IMR-90 (cell line): ENCODE results near the gene GRAMD2A. TPM values are rescaled to one million over a fixed set of nuclear protein-coding genes. Genes with fewer than 3 reads are reported as not detected.

Experiments used
- ATAC-seq: fragments of 200-7000 bp; cut with Tn5 transposase; 2 replicates; pipeline ENCODE4 v1.9.1; 2020; ENCODE audit warnings: low read depth, mild to moderate bottlenecking, moderate library complexity
- BruUV-seq: library from RNA; stranded (reverse); fragments of 400-500 nt; replicated peaks from 2 replicates; lab custom pipeline; 2021; lab: Mats Ljungman, UMichigan
- CTCF ChIA-PET: fragments of 300-600 bp; formaldehyde crosslinking; extraction: SDS; loops from one replicate; lab custom pipeline; 2021; ENCODE audit warnings: antibody characterized with exemption; lab: Yijun Ruan, JAX
- POLR2A ChIA-PET: fragments of 300-600 bp; sonication (Branson Sonifier 250); formaldehyde crosslinking; loops from one replicate; lab custom pipeline; 2022; ENCODE audit warnings: antibody characterized with exemption; ENCODE audit not compliant: unreplicated experiment; lab: Charles Lee
- DNase-seq: peaks from one replicate; pipeline ENCODE4 v3.0.0; 2013
- H2AFZ ChIP-seq: replicated peaks from 2 replicates; pipeline ENCODE3; 2013; ENCODE audit warnings: low read length, mild to moderate bottlenecking; ENCODE audit not compliant: poor library complexity
- H2AK5ac ChIP-seq: 2 replicates; pipeline ENCODE4 v1.6.1; 2013; ENCODE audit warnings: low read depth, low read length, inconsistent platforms
- H2AK9ac ChIP-seq: replicated peaks from 2 replicates; pipeline ENCODE3; 2013; ENCODE audit warnings: mild to moderate bottlenecking, low read depth, low read length, moderate library complexity; ENCODE audit not compliant: poor library complexity
- H2BK120ac ChIP-seq: 2 replicates; pipeline ENCODE4 v1.6.1; 2013; ENCODE audit warnings: low read depth, low read length, inconsistent platforms
- H2BK15ac ChIP-seq: 3 replicates; pipeline ENCODE4 v1.6.1; 2013; ENCODE audit warnings: low read depth, low read length, inconsistent platforms
- H2BK20ac ChIP-seq: 2 replicates; pipeline ENCODE4 v1.6.1; 2013; ENCODE audit warnings: low read depth, mild to moderate bottlenecking, inconsistent platforms, low read length, moderate library complexity
- H2BK5ac ChIP-seq: 2 replicates; pipeline ENCODE4 v1.6.1; 2013; ENCODE audit warnings: mild to moderate bottlenecking, low read depth, low read length, inconsistent platforms; ENCODE audit not compliant: poor library complexity, severe bottlenecking
- H3K14ac ChIP-seq: replicated peaks from 2 replicates; pipeline ENCODE4 v1.6.1; 2013; ENCODE audit warnings: low read depth, low read length, inconsistent platforms
- H3K18ac ChIP-seq: 2 replicates; pipeline ENCODE4 v1.6.1; 2013; ENCODE audit warnings: low read depth, low read length, control low read depth
- H3K23ac ChIP-seq: 2 replicates; pipeline ENCODE4 v1.6.1; 2013; ENCODE audit warnings: low read depth, low read length, inconsistent platforms
- H3K27ac ChIP-seq: 2 replicates; pipeline ENCODE4 v1.5.1; 2013; ENCODE audit warnings: mild to moderate bottlenecking, control low read depth, low read length; ENCODE audit not compliant: insufficient read depth
- H3K27me3 ChIP-seq: 2 replicates; pipeline ENCODE4 v1.6.1; 2013; ENCODE audit warnings: low read length; ENCODE audit not compliant: control insufficient read depth, insufficient read depth
- H3K36me3 ChIP-seq: 2 replicates; pipeline ENCODE4 v1.6.1; 2013; ENCODE audit warnings: low read length, mixed read lengths; ENCODE audit not compliant: control insufficient read depth, insufficient read depth
- H3K4ac ChIP-seq: 2 replicates; pipeline ENCODE4 v1.6.1; 2013; ENCODE audit warnings: low read depth, low read length, inconsistent platforms
- H3K4me1 ChIP-seq: 2 replicates; pipeline ENCODE4 v1.6.1; 2013; ENCODE audit warnings: low read length, mixed read lengths; ENCODE audit not compliant: control insufficient read depth, insufficient read depth
- H3K4me2 ChIP-seq: 2 replicates; pipeline ENCODE4 v1.6.1; 2013; ENCODE audit warnings: low read depth, mild to moderate bottlenecking, control low read depth, low read length, moderate library complexity
- H3K4me3 ChIP-seq: 2 replicates; pipeline ENCODE4 v1.5.1; 2013; ENCODE audit warnings: low read depth, mild to moderate bottlenecking, control low read depth, low read length, moderate library complexity; ENCODE audit not compliant: insufficient read depth
- H3K56ac ChIP-seq: 2 replicates; pipeline ENCODE4 v1.6.1; 2013; ENCODE audit warnings: low read length, inconsistent platforms; ENCODE audit not compliant: insufficient read depth; ENCODE audit errors: extremely low read depth
- H3K79me1 ChIP-seq, 2 experiments: 2 replicates each; pipeline ENCODE4 v1.6.1; 2013; ENCODE audit warnings: low read length in 2 of 2, inconsistent platforms in 1 of 2, low read depth in 1 of 2
- H3K9ac ChIP-seq: 2 replicates; pipeline ENCODE4 v1.6.1; 2013; ENCODE audit warnings: low read depth, low read length, control low read depth
- H3K9me1 ChIP-seq: 2 replicates; pipeline ENCODE4 v1.6.1; 2013; ENCODE audit warnings: low read length, inconsistent platforms; ENCODE audit not compliant: insufficient read depth
- H3K9me3 ChIP-seq: 2 replicates; pipeline ENCODE4 v1.6.1; 2013; ENCODE audit warnings: low read length; ENCODE audit not compliant: control insufficient read depth, insufficient read depth
- H4K20me1 ChIP-seq: 2 replicates; pipeline ENCODE4 v1.6.1; 2013; ENCODE audit warnings: low read length, inconsistent platforms; ENCODE audit not compliant: insufficient read depth
- H4K5ac ChIP-seq: 2 replicates; pipeline ENCODE4 v1.6.1; 2013; ENCODE audit warnings: mild to moderate bottlenecking, low read depth, low read length, control low read depth
- H4K8ac ChIP-seq, 2 experiments: 2 replicates each; pipeline ENCODE4 v1.6.1; 2013; ENCODE audit warnings: low read depth in 2 of 2, low read length in 2 of 2, control low read depth in 1 of 2, inconsistent platforms in 1 of 2
- H4K91ac ChIP-seq: 2 replicates; pipeline ENCODE4 v1.6.1; 2013; ENCODE audit warnings: low read depth, low read length, inconsistent platforms; ENCODE audit not compliant: insufficient read depth
- BHLHE40 ChIP-seq: fragments of 150-350 bp; IDR thresholded peaks from 2 replicates; pipeline ENCODE4 v1.6.1; 2016; ENCODE audit warnings: mild to moderate bottlenecking, low read depth, low read length
- CEBPB ChIP-seq: IDR thresholded peaks from 2 replicates; pipeline ENCODE4 v1.6.1; 2012; ENCODE audit warnings: low read depth, low read length, improper control_type of control experiment
- CHD1 ChIP-seq: IDR thresholded peaks from 2 replicates; pipeline ENCODE4 v1.6.1; 2012; ENCODE audit warnings: low read depth, low read length, improper control_type of control experiment
- FOS ChIP-seq: fragments of 150-350 bp; IDR thresholded peaks from 2 replicates; pipeline ENCODE4 v1.6.1; 2016; ENCODE audit warnings: low read depth, low read length
- MAFK ChIP-seq: IDR thresholded peaks from 2 replicates; pipeline ENCODE4 v1.6.1; 2012; ENCODE audit warnings: low read depth, low read length, improper control_type of control experiment
- MXI1 ChIP-seq: IDR thresholded peaks from 2 replicates; pipeline ENCODE4 v1.6.1; 2012; ENCODE audit warnings: low read depth, mild to moderate bottlenecking, low read length, moderate library complexity, borderline replicate concordance
- RCOR1 ChIP-seq: IDR thresholded peaks from 2 replicates; pipeline ENCODE4 v1.6.1; 2012; ENCODE audit warnings: mild to moderate bottlenecking, low read length, improper control_type of control experiment; ENCODE audit not compliant: insufficient replicate concordance
- RFX5 ChIP-seq: IDR thresholded peaks from 2 replicates; pipeline ENCODE4 v1.8.0; 2012; ENCODE audit warnings: low read depth, mild to moderate bottlenecking, low read length, moderate library complexity
- SMC3 ChIP-seq: fragments of 150-350 bp; IDR thresholded peaks from 2 replicates; pipeline ENCODE4 v1.6.1; 2016; ENCODE audit warnings: low read depth, mild to moderate bottlenecking, antibody characterized with exemption, low read length, moderate library complexity
- USF2 ChIP-seq: fragments of 150-350 bp; IDR thresholded peaks from 2 replicates; pipeline ENCODE4 v1.6.1; 2017; ENCODE audit warnings: mild to moderate bottlenecking, antibody characterized with exemption, low read length, low read depth
- WGBS, 2 experiments: methylation state at CpG; one replicate each; pipeline versions ENCODE4 v1.1.5 to v1.1.7; 2013; ENCODE audit warnings: missing lambda C conversion rate in 2 of 2; ENCODE audit not compliant: insufficient read length in 1 of 2; ENCODE audit errors: extremely low coverage in 2 of 2; 5-methylcytosine and 5-hydroxymethylcytosine counted together
- dilution Hi-C: fragments of 300-500 bp; cut with HindIII; formaldehyde crosslinking; loops from one replicate; pipeline ENCODE4 v1.14.3; 2018; ENCODE audit warnings: low sequenced_read_pairs; ENCODE audit not compliant: unreplicated experiment
- in situ Hi-C: fragments of 300-500 bp; cut with MboI; formaldehyde crosslinking; loops from 3 replicates; pipeline ENCODE4 v1.14.3; 2019; ENCODE audit warnings: low sequenced_read_pairs, inconsistent platforms, mixed read lengths
- intact Hi-C: fragments of 100-400 bp; cut with micrococcal nuclease; formaldehyde crosslinking; loops from 2 replicates; pipeline ENCODE4 v1.10.0; 2022
- polyA plus RNA-seq, 3 experiments: library from polyadenylated mRNA; depleted of rRNA; stranded (reverse); fragments of >200 nt; gene quantifications; 2 replicates each; pipeline ENCODE4 v1.2.3, GENCODE V29; 2012; ENCODE audit warnings: low replicate concordance in 1 of 3
- total RNA-seq: library from RNA; depleted of rRNA; stranded (reverse); fragments of >200 nt; gene quantifications from 2 replicates; pipeline ENCODE4 v1.2.3, GENCODE V29; 2012
- TF ChIP-seq, protein P1 (sequence below): conservative IDR thresholded peaks from 2 replicates; pipeline ENCODE4 v1.5.1; 2012; ENCODE audit warnings: mild to moderate bottlenecking, low read depth, low read length, improper control_type of control experiment

Gene GRAMD2A
- total and polyA plus RNA-seq, 2 of the 4 experiments (the other 2 are of a cell fraction) = 0.14 to 0.18 TPM

- no peaks in the 10 kb centered on the region for H3K79me1 ChIP-seq
- peaks cover 46% of the 10 kb centered on the region for H3K27me3 ChIP-seq
- ATAC-seq (no peak), DNase-seq (no peak)
- intact Hi-C loops (no loop called here), in situ Hi-C loops (no loop called here), dilution Hi-C loops (no loop called here)
- no peaks in the 10 kb centered on the region for H3K9me1 ChIP-seq
- no peak overlapping the region for H4K8ac ChIP-seq
- no peak overlapping the region for H3K27ac ChIP-seq
- H2BK15ac ChIP-seq = no peak overlapping the region
- no peak overlapping the region for H3K18ac ChIP-seq
- H3K4ac ChIP-seq = no peak overlapping the region
- H4K91ac ChIP-seq = no peak overlapping the region
- no peaks in the 10 kb centered on the region for H3K4me1 ChIP-seq
- H2BK5ac ChIP-seq = no peak overlapping the region
- no peak overlapping the region for H3K4me3 ChIP-seq
- H2BK20ac ChIP-seq = no peak overlapping the region
- ChIA-PET POLR2A (interaction anchor here (0.9 kb wide), 1 partner anchor 19 kb away, joined by 4 read pairs; no protein-coding TSS in a partner anchor), CTCF (interaction anchor here (0.8 kb wide), 1 partner anchor 359 kb away, joined by 3 read pairs; no protein-coding TSS in a partner anchor)
- TF ChIP-seq CHD1 = no peak
- no peak for TF ChIP-seq CEBPB
- TF ChIP-seq BHLHE40 = no peak
- no peak for TF ChIP-seq FOS
- no peak for TF ChIP-seq MXI1
- no peak for TF ChIP-seq RCOR1
- TF ChIP-seq MAFK = no peak
- TF ChIP-seq USF2 = no peak
- TF ChIP-seq, protein P1, sequence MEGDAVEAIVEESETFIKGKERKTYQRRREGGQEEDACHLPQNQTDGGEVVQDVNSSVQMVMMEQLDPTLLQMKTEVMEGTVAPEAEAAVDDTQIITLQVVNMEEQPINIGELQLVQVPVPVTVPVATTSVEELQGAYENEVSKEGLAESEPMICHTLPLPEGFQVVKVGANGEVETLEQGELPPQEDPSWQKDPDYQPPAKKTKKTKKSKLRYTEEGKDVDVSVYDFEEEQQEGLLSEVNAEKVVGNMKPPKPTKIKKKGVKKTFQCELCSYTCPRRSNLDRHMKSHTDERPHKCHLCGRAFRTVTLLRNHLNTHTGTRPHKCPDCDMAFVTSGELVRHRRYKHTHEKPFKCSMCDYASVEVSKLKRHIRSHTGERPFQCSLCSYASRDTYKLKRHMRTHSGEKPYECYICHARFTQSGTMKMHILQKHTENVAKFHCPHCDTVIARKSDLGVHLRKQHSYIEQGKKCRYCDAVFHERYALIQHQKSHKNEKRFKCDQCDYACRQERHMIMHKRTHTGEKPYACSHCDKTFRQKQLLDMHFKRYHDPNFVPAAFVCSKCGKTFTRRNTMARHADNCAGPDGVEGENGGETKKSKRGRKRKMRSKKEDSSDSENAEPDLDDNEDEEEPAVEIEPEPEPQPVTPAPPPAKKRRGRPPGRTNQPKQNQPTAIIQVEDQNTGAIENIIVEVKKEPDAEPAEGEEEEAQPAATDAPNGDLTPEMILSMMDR = no peak
- no peak for TF ChIP-seq SMC3
- TF ChIP-seq RFX5 = no peak
- H4K5ac ChIP-seq = no peak overlapping the region
- H3K56ac ChIP-seq = no peak overlapping the region
- H2AK9ac ChIP-seq = no peak overlapping the region
- WGBS, 2 experiments = no CpG with 5 or more reads among the region's 6 CpGs
- H3K23ac ChIP-seq = no peak overlapping the region
- H3K36me3 ChIP-seq = no peaks in the 10 kb centered on the region
- H2BK120ac ChIP-seq = no peak overlapping the region
- BruUV-seq = no TSS peak
- no peak overlapping the region for H3K14ac ChIP-seq
- H3K4me2 ChIP-seq = no peak overlapping the region
- H2AFZ ChIP-seq = peak overlapping the region; percentile 5
- H4K20me1 ChIP-seq = no peaks in the 10 kb centered on the region
- no peaks in the 10 kb centered on the region for H3K9me3 ChIP-seq
- no peak overlapping the region for H3K9ac ChIP-seq
- H2AK5ac ChIP-seq = no peak overlapping the region
These were observed 21.4 kb downstream of the GRAMD2A start for GRCh38 chr15:72176159-72176558.
